H9 (cell line): ENCODE measurements around the gene WWC2. TPM values are rescaled to one million over a fixed set of nuclear protein-coding genes. Genes with fewer than 3 reads are reported as not detected.

ENCODE experiments used
- DNase-seq: peaks from one replicate; pipeline ENCODE4 v3.0.0-alpha.2; 2017
- H2AFZ ChIP-seq: one replicate; pipeline ENCODE4 v1.6.1; 2013; ENCODE audit warnings: mild to moderate bottlenecking, low read length, control low read depth, moderate library complexity
- H2AK5ac ChIP-seq: 2 replicates; pipeline ENCODE4 v1.6.1; 2013; ENCODE audit warnings: low read length, control low read depth, mixed read lengths; ENCODE audit not compliant: insufficient read length
- H2BK120ac ChIP-seq: one replicate; pipeline ENCODE4 v1.6.1; 2013; ENCODE audit warnings: low read depth, mild to moderate bottlenecking, low read length, control low read depth, inconsistent platforms; ENCODE audit not compliant: poor library complexity, severe bottlenecking
- H2BK12ac ChIP-seq: 2 replicates; pipeline ENCODE4 v1.6.1; 2013; ENCODE audit warnings: low read length, control low read depth, mixed read lengths, low read depth; ENCODE audit not compliant: insufficient read length
- H2BK15ac ChIP-seq: 2 replicates; pipeline ENCODE4 v1.6.1; 2013; ENCODE audit warnings: low read depth, low read length, control low read depth
- H2BK20ac ChIP-seq: one replicate; pipeline ENCODE4 v1.6.1; 2013; ENCODE audit warnings: low read depth, mild to moderate bottlenecking, low read length, control low read depth, inconsistent platforms; ENCODE audit not compliant: poor library complexity, severe bottlenecking
- H2BK5ac ChIP-seq: 2 replicates; pipeline ENCODE4 v1.6.1; 2013; ENCODE audit warnings: low read length, control low read depth, mixed read lengths; ENCODE audit not compliant: insufficient read length
- H3K14ac ChIP-seq: 2 replicates; pipeline ENCODE4 v1.6.1; 2013; ENCODE audit warnings: low read length, control low read depth; ENCODE audit not compliant: insufficient read depth
- H3K18ac ChIP-seq: 2 replicates; pipeline ENCODE4 v1.6.1; 2013; ENCODE audit warnings: low read depth, mild to moderate bottlenecking, mixed read lengths, low read length, control low read depth; ENCODE audit not compliant: insufficient read length
- H3K23ac ChIP-seq: 2 replicates; pipeline ENCODE4 v1.6.1; 2013; ENCODE audit warnings: low read length, control low read depth, mixed read lengths, low read depth; ENCODE audit not compliant: insufficient read length
- H3K23me2 ChIP-seq: 2 replicates; pipeline ENCODE4 v1.6.1; 2013; ENCODE audit warnings: low read depth, mild to moderate bottlenecking, mixed read lengths, low read length, control low read depth; ENCODE audit not compliant: insufficient read length, poor library complexity, severe bottlenecking
- H3K27ac ChIP-seq: 2 replicates; pipeline ENCODE4 v1.5.1; 2013; ENCODE audit warnings: low read length, control low read depth, mixed read lengths, low read depth; ENCODE audit not compliant: insufficient read length
- H3K27me3 ChIP-seq: 2 replicates; pipeline ENCODE4 v1.6.1; 2013; ENCODE audit warnings: low read length, control low read depth, inconsistent platforms; ENCODE audit not compliant: insufficient read depth
- H3K4ac ChIP-seq: 2 replicates; pipeline ENCODE4 v1.6.1; 2013; ENCODE audit warnings: low read depth, mild to moderate bottlenecking, control low read depth, inconsistent platforms, low read length, moderate library complexity
- H3K4me1 ChIP-seq: 2 replicates; pipeline ENCODE4 v1.6.1; 2013; ENCODE audit warnings: low read length, control low read depth, inconsistent platforms; ENCODE audit not compliant: insufficient read depth
- H3K4me2 ChIP-seq: 2 replicates; pipeline ENCODE4 v1.6.1; 2013; ENCODE audit warnings: low read length, control low read depth, mixed read lengths; ENCODE audit not compliant: insufficient read length, insufficient read depth
- H3K56ac ChIP-seq: 2 replicates; pipeline ENCODE4 v1.6.1; 2013; ENCODE audit warnings: low read depth, mild to moderate bottlenecking, mixed read lengths, low read length, control low read depth; ENCODE audit not compliant: insufficient read length
- H3K79me1 ChIP-seq: 2 replicates; pipeline ENCODE4 v1.6.1; 2013; ENCODE audit warnings: low read depth, mild to moderate bottlenecking, moderate library complexity, low read length, control low read depth, inconsistent platforms; ENCODE audit not compliant: insufficient read depth, poor library complexity, severe bottlenecking
- H3K79me2 ChIP-seq: 2 replicates; pipeline ENCODE4 v1.6.1; 2013; ENCODE audit warnings: low read length, control low read depth, inconsistent platforms; ENCODE audit not compliant: insufficient read depth
- H3K9ac ChIP-seq: 2 replicates; pipeline ENCODE4 v1.6.1; 2013; ENCODE audit warnings: low read length, control low read depth, mixed read lengths; ENCODE audit not compliant: insufficient read length; ENCODE audit errors: extremely low read depth
- H3K9me3 ChIP-seq: one replicate; pipeline ENCODE4 v1.6.1; 2013; ENCODE audit warnings: low read depth, low read length, inconsistent platforms; ENCODE audit not compliant: control insufficient read depth
- H3T11ph ChIP-seq: one replicate; pipeline ENCODE4 v1.6.1; 2013; ENCODE audit warnings: mild to moderate bottlenecking, low read length, control low read depth, inconsistent platforms
- H4K20me1 ChIP-seq: one replicate; pipeline ENCODE4 v1.6.1; 2013; ENCODE audit not compliant: control insufficient read depth, insufficient read length, insufficient read depth
- H4K5ac ChIP-seq: 2 replicates; pipeline ENCODE4 v1.6.1; 2013; ENCODE audit warnings: low read depth, mild to moderate bottlenecking, mixed read lengths, low read length, control low read depth; ENCODE audit not compliant: insufficient read length
- H4K8ac ChIP-seq: replicated peaks from 2 replicates; pipeline ENCODE4 v1.6.1; 2013; ENCODE audit warnings: low read length, control low read depth, mixed read lengths, low read depth; ENCODE audit not compliant: insufficient read length
- H4K91ac ChIP-seq: 2 replicates; pipeline ENCODE4 v1.6.1; 2013; ENCODE audit warnings: low read depth, mild to moderate bottlenecking, moderate library complexity, mixed read lengths, low read length, control low read depth; ENCODE audit not compliant: insufficient read length
- H3K27ac Mint-ChIP-seq, 3 experiments: 2 replicates in 2 of 3; 3 replicates in 1 of 3; pipeline ENCODE4 v1.8.0; 2020 to 2021; ENCODE audit warnings: mixed read lengths in 3 of 3, mild to moderate bottlenecking in 1 of 3, moderate library complexity in 1 of 3
- H3K27me3 Mint-ChIP-seq: 2 replicates; pipeline ENCODE4 v1.8.0; 2021; ENCODE audit warnings: low read depth, mild to moderate bottlenecking, moderate library complexity, mixed read lengths
- H3K36me3 Mint-ChIP-seq, 3 experiments: 2 replicates in 2 of 3; 3 replicates in 1 of 3; pipeline ENCODE4 v1.8.0; 2020 to 2021; ENCODE audit warnings: low read depth in 3 of 3, mixed read lengths in 3 of 3; ENCODE audit not compliant: insufficient read depth in 1 of 3
- H3K4me1 Mint-ChIP-seq, 2 experiments: 2 replicates each; pipeline ENCODE4 v1.8.0; 2020; ENCODE audit warnings: mixed read lengths in 2 of 2
- H3K4me3 Mint-ChIP-seq, 2 experiments: 2 replicates in 1 of 2; 3 replicates in 1 of 2; pipeline ENCODE4 v1.8.0; 2020 to 2021; ENCODE audit warnings: mild to moderate bottlenecking in 2 of 2, mixed read lengths in 2 of 2, moderate library complexity in 1 of 2
- H3K9me3 Mint-ChIP-seq, 2 experiments: 2 replicates in 1 of 2; 3 replicates in 1 of 2; pipeline ENCODE4 v1.8.0; 2020; ENCODE audit warnings: mild to moderate bottlenecking in 2 of 2, mixed read lengths in 2 of 2, moderate library complexity in 1 of 2
- CTCF ChIP-seq: fragments of 200-600 bp; sonication (generic); conservative IDR thresholded peaks from 3 replicates; pipeline ENCODE4 v1.8.0; 2021; ENCODE audit warnings: antibody characterized with exemption, mild to moderate bottlenecking
- WGBS: extraction: QIAGEN DNeasy Blood & Tissue Kit; methylation state at CpG from one replicate; pipeline ENCODE4 v1.1.7; 2013; ENCODE audit warnings: missing lambda C conversion rate, low lambda C conversion rate, mixed read lengths; ENCODE audit not compliant: insufficient read length; ENCODE audit errors: extremely low coverage; 5-methylcytosine and 5-hydroxymethylcytosine counted together
- total RNA-seq: library from RNA; stranded (reverse); gene quantifications from 2 replicates; pipeline ENCODE4 v1.2.1, GENCODE V29; 2021

The WWC2 gene
- total RNA-seq, 1 experiment from 2014 or later = 106 TPM

- DNase-seq = peak; percentile 64
- Histone ChIP-seq H3K9me3 (no peaks in the 10 kb centered on the region), H3K79me1 (no peaks in the 10 kb centered on the region), H4K91ac (peak overlapping the region; percentile 78), H2BK12ac (no peak overlapping the region), H2BK20ac (no peak overlapping the region), H3K4ac (peak overlapping the region; percentile 26; the same call in 1 of the 2 replicates), H3K9ac (peak overlapping the region; percentile 35), H3K79me2 (peaks cover 18% of the 10 kb centered on the region; the same call in 1 of the 2 replicates), H2AFZ (no peak overlapping the region), H4K8ac (no peak overlapping the region), H3K4me1 (peaks cover 6% of the 10 kb centered on the region; the same call in 1 of the 2 replicates), H3T11ph (no peak overlapping the region), H2BK5ac (no peak overlapping the region), H2BK15ac (no peak overlapping the region), H3K14ac (peak overlapping the region; percentile 67), H3K27ac (no peak overlapping the region), H2AK5ac (no peak overlapping the region), H2BK120ac (no peak overlapping the region), H4K20me1 (no peaks in the 10 kb centered on the region), H3K4me2 (peak overlapping the region; percentile 71), H4K5ac (no peak overlapping the region), H3K23ac (no peak overlapping the region), H3K18ac (peak overlapping the region; percentile 46), H3K23me2 (peaks cover 16% of the 10 kb centered on the region), H3K56ac (no peak overlapping the region), H3K27me3 (no peaks in the 10 kb centered on the region)
- Mint-ChIP-seq H3K4me1 (peaks cover 34 to 41% of the 10 kb centered on the region in 2 experiments), H3K9me3 (no peaks in the 10 kb centered on the region), H3K27me3 (no peaks in the 10 kb centered on the region), H3K27ac (peak overlapping the region; percentile 90 to 99 (median 94)), H3K36me3 (peaks cover 0 to 3% (median 0%) of the 10 kb centered on the region in 3 experiments; a peak in 2 of 7 replicates), H3K4me3 (peak overlapping the region; percentile 79 to 90)
- no CpG with 5 or more reads among the region's 43 CpGs for WGBS
- no peak for TF ChIP-seq CTCF
Measured at GRCh38 chr4:183097231-183098018, 1.6 kb upstream of the WWC2 start.
